Measurements from ENCODE around the gene HSPB2. TPM values are rescaled to one million over a fixed set of nuclear protein-coding genes. Genes with fewer than 3 reads are reported as not detected.

The HSPB2 gene
- total and polyA plus RNA-seq, 10 of the 15 experiments (the other 5 are each of a cell fraction or from before 2014, with no cell fraction given): not detected

DNA sequence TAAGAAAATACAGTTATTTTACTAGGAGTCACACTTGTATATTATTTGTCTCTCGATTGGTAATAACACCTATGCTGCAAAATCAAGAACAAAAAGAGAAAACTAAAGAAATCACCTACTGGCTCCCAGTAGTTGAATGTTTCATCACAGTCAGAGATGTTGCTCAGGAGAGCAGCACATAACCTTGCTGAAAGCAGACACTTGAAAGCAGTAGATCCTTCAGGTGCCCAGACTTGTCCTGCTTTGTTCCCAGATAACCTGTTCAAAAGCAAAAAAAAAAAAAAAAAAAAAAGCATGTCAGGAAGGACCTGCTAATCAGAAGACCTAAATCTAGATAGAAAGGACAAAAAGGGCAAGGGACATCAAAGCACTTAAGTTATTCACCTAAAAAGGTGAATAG lies 42.4 kb upstream of the HSPB2 start (continued):
- TF ChIP-seq, protein P1, sequence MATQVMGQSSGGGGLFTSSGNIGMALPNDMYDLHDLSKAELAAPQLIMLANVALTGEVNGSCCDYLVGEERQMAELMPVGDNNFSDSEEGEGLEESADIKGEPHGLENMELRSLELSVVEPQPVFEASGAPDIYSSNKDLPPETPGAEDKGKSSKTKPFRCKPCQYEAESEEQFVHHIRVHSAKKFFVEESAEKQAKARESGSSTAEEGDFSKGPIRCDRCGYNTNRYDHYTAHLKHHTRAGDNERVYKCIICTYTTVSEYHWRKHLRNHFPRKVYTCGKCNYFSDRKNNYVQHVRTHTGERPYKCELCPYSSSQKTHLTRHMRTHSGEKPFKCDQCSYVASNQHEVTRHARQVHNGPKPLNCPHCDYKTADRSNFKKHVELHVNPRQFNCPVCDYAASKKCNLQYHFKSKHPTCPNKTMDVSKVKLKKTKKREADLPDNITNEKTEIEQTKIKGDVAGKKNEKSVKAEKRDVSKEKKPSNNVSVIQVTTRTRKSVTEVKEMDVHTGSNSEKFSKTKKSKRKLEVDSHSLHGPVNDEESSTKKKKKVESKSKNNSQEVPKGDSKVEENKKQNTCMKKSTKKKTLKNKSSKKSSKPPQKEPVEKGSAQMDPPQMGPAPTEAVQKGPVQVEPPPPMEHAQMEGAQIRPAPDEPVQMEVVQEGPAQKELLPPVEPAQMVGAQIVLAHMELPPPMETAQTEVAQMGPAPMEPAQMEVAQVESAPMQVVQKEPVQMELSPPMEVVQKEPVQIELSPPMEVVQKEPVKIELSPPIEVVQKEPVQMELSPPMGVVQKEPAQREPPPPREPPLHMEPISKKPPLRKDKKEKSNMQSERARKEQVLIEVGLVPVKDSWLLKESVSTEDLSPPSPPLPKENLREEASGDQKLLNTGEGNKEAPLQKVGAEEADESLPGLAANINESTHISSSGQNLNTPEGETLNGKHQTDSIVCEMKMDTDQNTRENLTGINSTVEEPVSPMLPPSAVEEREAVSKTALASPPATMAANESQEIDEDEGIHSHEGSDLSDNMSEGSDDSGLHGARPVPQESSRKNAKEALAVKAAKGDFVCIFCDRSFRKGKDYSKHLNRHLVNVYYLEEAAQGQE (IDR thresholded peaks at IDR 0.05; ENCODE audit: low read depth, low read length): no peak
- TF ChIP-seq, protein P2, sequence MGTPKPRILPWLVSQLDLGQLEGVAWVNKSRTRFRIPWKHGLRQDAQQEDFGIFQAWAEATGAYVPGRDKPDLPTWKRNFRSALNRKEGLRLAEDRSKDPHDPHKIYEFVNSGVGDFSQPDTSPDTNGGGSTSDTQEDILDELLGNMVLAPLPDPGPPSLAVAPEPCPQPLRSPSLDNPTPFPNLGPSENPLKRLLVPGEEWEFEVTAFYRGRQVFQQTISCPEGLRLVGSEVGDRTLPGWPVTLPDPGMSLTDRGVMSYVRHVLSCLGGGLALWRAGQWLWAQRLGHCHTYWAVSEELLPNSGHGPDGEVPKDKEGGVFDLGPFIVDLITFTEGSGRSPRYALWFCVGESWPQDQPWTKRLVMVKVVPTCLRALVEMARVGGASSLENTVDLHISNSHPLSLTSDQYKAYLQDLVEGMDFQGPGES (IDR thresholded peaks at IDR 0.05): no peak

DNA sequence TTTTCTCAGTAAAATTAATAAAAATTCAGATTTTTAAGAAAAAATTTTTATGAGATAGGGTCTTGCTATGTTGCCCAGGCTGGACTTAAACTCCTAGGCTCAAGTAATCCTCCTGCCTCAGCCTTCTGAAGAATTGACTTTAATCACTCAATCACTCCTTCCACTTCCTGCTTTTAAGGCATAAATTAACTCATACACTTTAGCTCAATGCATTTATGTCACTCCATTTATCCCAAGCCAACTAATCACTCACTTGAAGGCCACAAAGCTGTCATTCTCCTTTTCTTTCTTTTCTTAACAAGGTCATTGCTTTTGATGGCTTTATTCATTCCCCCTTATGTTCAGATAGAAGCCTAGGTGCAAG lies 42.0 kb upstream of the HSPB2 start:
- no peaks in the 10 kb centered on the region for H3K9me3 ChIP-seq (replicated peaks; ENCODE audit: control insufficient read depth, insufficient read depth, low read length)

More for the DNA sequence above, 42.0 kb upstream of the HSPB2 start:
- H3K4me1 ChIP-seq (ENCODE audit: control insufficient read depth, insufficient read depth, low read length): peaks cover 4% of the 10 kb centered on the region; the same call in 1 of the 2 replicates
- peak overlapping the region; percentile 64 for H3K9ac ChIP-seq (ENCODE audit: control insufficient read depth, insufficient read depth, low read length)
- FAIRE-seq: no peak
- H3K27ac ChIP-seq (ENCODE audit: control insufficient read depth, insufficient read depth): peak overlapping the region; percentile 72
- peak overlapping the region; percentile 79 for H3K4me3 ChIP-seq
- H4K20me1 ChIP-seq (ENCODE audit: control insufficient read depth, insufficient read depth): no peaks in the 10 kb centered on the region
- no TSS peak for BruUV-seq (replicated peaks)
- RAD21 ChIA-PET (ENCODE audit: unreplicated experiment): interaction anchor here (0.7 to 2.5 kb wide), 14 partner anchors 9 to 718 kb away, joined by 3 to 13 read pairs (median 3); partner anchors contain the start of gene CFAP68
- H3K36me3 ChIP-seq (ENCODE audit: control insufficient read depth in 2 of 2, insufficient read depth in 2 of 2, low read length in 1 of 2): peaks cover 0 to 10% of the 10 kb centered on the region in 2 experiments; a peak in 1 of 4 replicates
- peak; percentile 17 for DNase-seq (ENCODE audit: low read depth, low spot score)
- TF ChIP-seq SPI1 (IDR thresholded peaks at IDR 0.05; ENCODE audit: borderline replicate concordance, insufficient read depth, low read depth, low read length): peak; percentile 49; the same call in 1 of the 2 replicates
- TF ChIP-seq ZNF24 (IDR thresholded peaks at IDR 0.05): peak; percentile 80
- TF ChIP-seq TBL1XR1 (IDR thresholded peaks at IDR 0.05; ENCODE audit: low read depth, low read length): no peak
- no peaks in the 10 kb centered on the region for H3K27me3 ChIP-seq (replicated peaks in 1 of 2; ENCODE audit: control insufficient read depth in 2 of 2, insufficient read depth in 2 of 2, low read length in 1 of 2)
- in situ Hi-C loops (cut with MboI): no loop called here
- peak; percentile 31 for ATAC-seq
- H3K4me2 ChIP-seq (ENCODE audit: control insufficient read depth, insufficient read depth): peak overlapping the region; percentile 91
- peak overlapping the region; percentile 93 for H2AFZ ChIP-seq (ENCODE audit: control insufficient read depth, low read depth, low read length)
- SMC1A ChIA-PET (ENCODE audit: uncharacterized antibody, unreplicated experiment): interaction anchor here (0.6 to 3.2 kb wide), 11 partner anchors 10 to 273 kb away, joined by 3 to 14 read pairs (median 4); no protein-coding TSS in a partner anchor
- peaks cover 10% of the 10 kb centered on the region for H3K79me2 ChIP-seq (ENCODE audit: control insufficient read depth, insufficient read depth, low read length)
- intact Hi-C loops (cut with micrococcal nuclease; ENCODE audit: unreplicated experiment): loop anchor here (10.0 kb wide), 1 partner anchor 354 kb away; the partner anchor contains the start of gene PTS
- POLR2A ChIA-PET: interaction anchor here (0.6 to 1.3 kb wide), 7 partner anchors 9 to 1184 kb away, joined by 3 to 7 read pairs (median 3); no protein-coding TSS in a partner anchor
- CTCF ChIA-PET: interaction anchor here (0.7 to 3.2 kb wide), 11 partner anchors 8 to 410 kb away, joined by 3 to 21 read pairs (median 5); partner anchors contain the start of genes CFAP68 and FDXACB1
